HG03460 (cell line): ENCODE measurements around the gene SERPINF2.
"Not testable (repeated sequence)": the region's sequence is repeated elsewhere in the genome, so short reads cannot be mapped to it uniquely, and the experiment has no call there.

ENCODE experiments used
- ATAC-seq: cut with Tn5 transposase; IDR thresholded peaks from one replicate; pipeline ENCODE4 v1.9.1; 2021; ENCODE audit not compliant: unreplicated experiment

Gene SERPINF2

GRCh38 chr17:1742371-1743087, at the start of gene SERPINF2:
Gene SERPINF2 (plus strand): TSS chr17:1742871. CDS start chr17:1744996, 2,125 bp downstream.
- no peak for ATAC-seq

GRCh38 chr17:1693339-1693738, 49.3 kb upstream of the SERPINF2 start:
- no peak for ATAC-seq

GRCh38 chr17:1695365-1695764, 47.3 kb upstream of the SERPINF2 start:
- ATAC-seq, result no peak

- ATAC-seq, result no peak
Observed at GRCh38 chr17:1697681-1698080, 45.0 kb upstream of the SERPINF2 start.

- not testable (repeated sequence) for ATAC-seq
Observed at GRCh38 chr17:1699891-1700290, 42.8 kb upstream of the SERPINF2 start.

GRCh38 chr17:1703063-1703462, 39.6 kb upstream of the SERPINF2 start:
- no peak for ATAC-seq

GRCh38 chr17:1705004-1705403, 37.7 kb upstream of the SERPINF2 start:
- ATAC-seq, result no peak

GRCh38 chr17:1707107-1707506, 35.6 kb upstream of the SERPINF2 start:
- ATAC-seq, result no peak

GRCh38 chr17:1708791-1709346, 33.8 kb upstream of the SERPINF2 start:
- not testable (repeated sequence) for ATAC-seq

- no peak for ATAC-seq
Observed at GRCh38 chr17:1709403-1709951, 33.2 kb upstream of the SERPINF2 start.

GRCh38 chr17:1709971-1710806, 32.5 kb upstream of the SERPINF2 start, which contains the start of gene TLCD2:
Gene TLCD2 (minus strand): TSS chr17:1710377. CDS start chr17:1710242, 135 bp downstream.
- ATAC-seq, result no peak

- ATAC-seq, result no peak
Observed at GRCh38 chr17:1710807-1711553, 31.7 kb upstream of the SERPINF2 start.

- no peak for ATAC-seq
Observed at GRCh38 chr17:1711804-1712203, 30.9 kb upstream of the SERPINF2 start.

GRCh38 chr17:1712271-1712670, 30.4 kb upstream of the SERPINF2 start:
- no peak for ATAC-seq

- no peak for ATAC-seq
Observed at GRCh38 chr17:1713160-1713877, 29.4 kb upstream of the SERPINF2 start.

GRCh38 chr17:1713878-1714426, 28.7 kb upstream of the SERPINF2 start:
- no peak for ATAC-seq

GRCh38 chr17:1714427-1714979, 28.2 kb upstream of the SERPINF2 start:
- no peak for ATAC-seq

- no peak for ATAC-seq
Observed at GRCh38 chr17:1714980-1715802, 27.5 kb upstream of the SERPINF2 start.

- ATAC-seq, result no peak
Observed at GRCh38 chr17:1715803-1716075, 26.9 kb upstream of the SERPINF2 start.
